HEK293T (cell line): Measurements from ENCODE around the gene C18orf63.

Source experiments
- CTCF ChIA-PET: fragments of 350-600 bp; formaldehyde crosslinking; extraction: SDS; loops from one replicate; lab custom pipeline; 2021; ENCODE audit warnings: antibody characterized with exemption, inconsistent platforms; lab: Yijun Ruan, JAX
- POLR2A ChIA-PET: fragments of 350-600 bp; formaldehyde crosslinking; extraction: SDS; loops from one replicate; lab custom pipeline; 2020; ENCODE audit warnings: antibody characterized with exemption, inconsistent platforms; lab: Yijun Ruan, JAX
- DNase-seq: peaks from one replicate; pipeline ENCODE4 v3.0.0; 2012; ENCODE audit warnings: mixed read lengths; ENCODE audit errors: extremely low spot score
- ARNT ChIP-seq: fragments of 450-650 bp; IDR thresholded peaks from 2 replicates; pipeline ENCODE4 v1.6.1; 2017; ENCODE audit warnings: mild to moderate bottlenecking
- BHLHE40 ChIP-seq: fragments of 450-650 bp; IDR thresholded peaks from 2 replicates; pipeline ENCODE4 v1.6.1; 2016; ENCODE audit warnings: mild to moderate bottlenecking, moderate library complexity, borderline replicate concordance
- CTBP1 ChIP-seq: fragments of 450-650 bp; IDR thresholded peaks from 2 replicates; pipeline ENCODE4 v1.6.1; 2016; ENCODE audit warnings: borderline replicate concordance
- ELF4 ChIP-seq: fragments of 450-650 bp; IDR thresholded peaks from 2 replicates; pipeline ENCODE4 v1.6.1; 2017; ENCODE audit warnings: antibody characterized with exemption
- FOXA1 ChIP-seq: fragments of 450-650 bp; IDR thresholded peaks from 2 replicates; pipeline ENCODE4 v1.6.1; 2016; ENCODE audit warnings: mild to moderate bottlenecking
- FOXK2 ChIP-seq: fragments of 450-650 bp; IDR thresholded peaks from 2 replicates; pipeline ENCODE4 v1.6.1; 2016; ENCODE audit warnings: mild to moderate bottlenecking
- FOXM1 ChIP-seq: fragments of 450-650 bp; IDR thresholded peaks from 2 replicates; pipeline ENCODE4 v1.6.1; 2017; ENCODE audit warnings: mild to moderate bottlenecking, borderline replicate concordance
- HDGF ChIP-seq: fragments of 450-650 bp; IDR thresholded peaks from 2 replicates; pipeline ENCODE4 v1.6.1; 2017; ENCODE audit warnings: antibody characterized with exemption, borderline replicate concordance
- L3MBTL2 ChIP-seq: fragments of 450-650 bp; conservative IDR thresholded peaks from 2 replicates; pipeline ENCODE4 v1.6.1; 2016; ENCODE audit warnings: mild to moderate bottlenecking
- LEF1 ChIP-seq: fragments of 450-650 bp; IDR thresholded peaks from 2 replicates; pipeline ENCODE4 v1.6.1; 2017; ENCODE audit warnings: mild to moderate bottlenecking, borderline replicate concordance
- NFRKB ChIP-seq: fragments of 450-650 bp; IDR thresholded peaks from 2 replicates; pipeline ENCODE4 v1.6.1; 2016; ENCODE audit warnings: mild to moderate bottlenecking, moderate library complexity
- SP1 ChIP-seq: fragments of 450-650 bp; IDR thresholded peaks from 2 replicates; pipeline ENCODE4 v1.6.1; 2017
- SUZ12 ChIP-seq: fragments of 450-650 bp; IDR thresholded peaks from 2 replicates; pipeline ENCODE4 v1.6.1; 2016; ENCODE audit warnings: mild to moderate bottlenecking
- TARDBP ChIP-seq: fragments of 450-650 bp; IDR thresholded peaks from 2 replicates; pipeline ENCODE4 v1.6.1; 2016
- ZNF384 ChIP-seq: fragments of 450-650 bp; IDR thresholded peaks from 2 replicates; pipeline ENCODE4 v1.6.1; 2016
- TF ChIP-seq, protein P1 (sequence below): fragments of 450-650 bp; IDR thresholded peaks from 2 replicates; pipeline ENCODE4 v1.6.1; 2016

C18orf63 gene

DNA sequence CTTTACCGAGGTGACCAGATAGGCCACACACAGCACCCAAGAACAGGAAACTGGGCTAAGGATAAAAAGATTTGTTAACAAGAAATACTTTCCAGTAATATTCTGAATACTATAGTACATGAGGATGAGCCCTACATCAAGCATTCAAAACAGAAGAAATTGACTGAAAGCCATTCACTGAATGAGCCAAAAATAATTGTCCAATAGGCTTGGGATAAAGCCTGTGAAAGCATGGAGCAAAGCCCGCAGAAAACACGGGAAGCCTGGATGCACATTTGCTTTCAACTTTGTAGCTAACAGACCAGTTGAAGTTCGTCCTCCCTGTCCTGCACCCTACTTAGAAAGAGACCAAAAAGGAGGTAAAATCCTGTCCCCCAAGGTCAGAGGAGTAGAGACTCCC lies 85.2 kb downstream of the C18orf63 start:
- no peak for DNase-seq
- ChIA-PET POLR2A (no interaction called here), CTCF (no interaction called here)
- TF ChIP-seq FOXM1 = no peak
- no peak for TF ChIP-seq SUZ12
- TF ChIP-seq TARDBP = no peak
- no peak for TF ChIP-seq FOXA1
- TF ChIP-seq, protein P1, sequence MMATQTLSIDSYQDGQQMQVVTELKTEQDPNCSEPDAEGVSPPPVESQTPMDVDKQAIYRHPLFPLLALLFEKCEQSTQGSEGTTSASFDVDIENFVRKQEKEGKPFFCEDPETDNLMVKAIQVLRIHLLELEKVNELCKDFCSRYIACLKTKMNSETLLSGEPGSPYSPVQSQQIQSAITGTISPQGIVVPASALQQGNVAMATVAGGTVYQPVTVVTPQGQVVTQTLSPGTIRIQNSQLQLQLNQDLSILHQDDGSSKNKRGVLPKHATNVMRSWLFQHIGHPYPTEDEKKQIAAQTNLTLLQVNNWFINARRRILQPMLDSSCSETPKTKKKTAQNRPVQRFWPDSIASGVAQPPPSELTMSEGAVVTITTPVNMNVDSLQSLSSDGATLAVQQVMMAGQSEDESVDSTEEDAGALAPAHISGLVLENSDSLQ = no peak
- no peak for TF ChIP-seq BHLHE40
- no peak for TF ChIP-seq HDGF
- TF ChIP-seq ELF4 = no peak
- no peak for TF ChIP-seq SP1
- TF ChIP-seq ZNF384 = no peak
- no peak for TF ChIP-seq ARNT
- TF ChIP-seq L3MBTL2 = no peak
- TF ChIP-seq NFRKB = no peak
- no peak for TF ChIP-seq CTBP1
- no peak for TF ChIP-seq LEF1
- no peak for TF ChIP-seq FOXK2

DNA sequence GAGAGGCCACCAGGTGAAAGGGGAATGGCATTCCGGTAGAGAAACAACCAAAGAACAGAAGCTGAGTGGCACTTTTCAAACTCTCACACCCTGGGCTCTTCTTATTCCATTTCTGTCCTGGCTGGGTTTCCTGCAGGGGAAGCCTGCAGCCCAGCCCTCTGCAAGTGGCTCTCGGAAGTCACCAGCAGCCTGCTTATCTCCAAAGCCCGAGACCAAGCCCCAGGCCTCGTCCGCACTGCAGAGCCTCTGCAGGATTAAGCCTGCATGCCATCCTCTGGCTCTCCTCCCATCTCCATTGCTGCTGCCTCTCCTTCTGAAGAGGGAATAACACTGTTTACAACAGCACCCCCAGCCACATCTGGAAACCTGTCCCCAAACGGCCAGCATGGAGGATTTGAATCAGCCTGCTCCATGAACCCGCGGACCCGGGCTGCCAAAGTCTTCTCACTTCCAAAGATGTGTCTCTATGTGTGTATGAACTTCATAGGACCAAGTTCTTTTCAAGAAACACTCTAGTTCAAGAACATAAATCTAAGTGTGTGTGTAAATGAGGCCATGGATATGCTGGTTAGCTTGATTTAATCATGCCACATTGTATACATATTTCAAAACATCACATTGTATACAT lies 87.3 kb downstream of the C18orf63 start:
- no peak for DNase-seq
- CTCF ChIA-PET = no interaction called here
- POLR2A ChIA-PET = no interaction called here
- TF ChIP-seq ARNT = no peak
- TF ChIP-seq, protein P1 = no peak
- no peak for TF ChIP-seq SP1
- no peak for TF ChIP-seq BHLHE40
- TF ChIP-seq HDGF = no peak
- TF ChIP-seq FOXK2 = no peak
- no peak for TF ChIP-seq CTBP1
- TF ChIP-seq ELF4 = no peak
- TF ChIP-seq FOXA1 = no peak
- TF ChIP-seq SUZ12 = no peak
- no peak for TF ChIP-seq L3MBTL2
- no peak for TF ChIP-seq TARDBP

DNA sequence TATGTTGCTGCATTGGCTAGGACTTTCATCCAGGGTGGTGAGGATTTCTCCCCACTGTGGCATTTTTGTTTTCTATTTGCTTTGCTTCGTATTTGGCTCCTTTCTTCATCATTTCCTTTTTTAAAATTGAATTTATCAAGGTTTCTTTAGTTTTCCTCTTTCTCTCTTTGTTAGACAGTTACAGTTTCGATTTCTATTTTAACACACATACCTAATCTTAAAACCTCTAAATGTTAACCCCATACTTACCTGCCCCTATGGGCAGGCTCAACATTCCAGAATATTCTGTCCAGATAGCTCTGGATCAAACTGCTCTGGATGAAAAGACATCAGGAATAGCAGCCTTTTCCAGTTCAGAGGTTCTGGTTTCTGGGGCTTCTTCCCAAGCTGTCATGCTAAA lies 92.2 kb downstream of the C18orf63 start:
- DNase-seq = no peak
- no peak for TF ChIP-seq FOXK2
- TF ChIP-seq ARNT = no peak
- TF ChIP-seq NFRKB = no peak
- TF ChIP-seq HDGF = no peak
- TF ChIP-seq BHLHE40 = no peak
- TF ChIP-seq L3MBTL2 = no peak
- no peak for TF ChIP-seq ZNF384
- TF ChIP-seq, protein P1 = no peak
- no peak for TF ChIP-seq FOXA1
- no peak for TF ChIP-seq LEF1
- no peak for TF ChIP-seq ELF4
- no peak for TF ChIP-seq SP1
- CTCF ChIA-PET = no interaction called here
- POLR2A ChIA-PET = no interaction called here
